ENCODE measurements around the gene NUDC.
"Not testable (repeated sequence)": the region's sequence is repeated elsewhere in the genome, so short reads cannot be mapped to it uniquely, and the experiment has no call there.

The NUDC gene

DNA sequence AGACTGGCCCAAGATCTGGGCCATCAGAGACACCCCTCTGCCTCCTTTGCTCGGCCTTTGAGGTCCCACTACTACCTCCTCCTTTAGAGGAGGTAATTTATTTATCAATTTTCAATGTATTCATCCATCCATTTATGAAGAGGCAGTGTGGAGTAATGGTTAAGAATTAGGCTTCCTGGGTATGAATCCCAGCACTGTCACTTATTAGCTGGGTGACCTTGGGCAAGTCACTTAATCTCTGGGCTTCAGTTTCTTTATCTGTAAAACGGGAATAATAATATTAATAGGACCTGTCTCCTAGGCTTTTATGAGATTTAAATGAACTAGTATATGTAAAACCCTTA lies 9.4 kb upstream of the NUDC start:
- DNase-seq: no peak

DNA sequence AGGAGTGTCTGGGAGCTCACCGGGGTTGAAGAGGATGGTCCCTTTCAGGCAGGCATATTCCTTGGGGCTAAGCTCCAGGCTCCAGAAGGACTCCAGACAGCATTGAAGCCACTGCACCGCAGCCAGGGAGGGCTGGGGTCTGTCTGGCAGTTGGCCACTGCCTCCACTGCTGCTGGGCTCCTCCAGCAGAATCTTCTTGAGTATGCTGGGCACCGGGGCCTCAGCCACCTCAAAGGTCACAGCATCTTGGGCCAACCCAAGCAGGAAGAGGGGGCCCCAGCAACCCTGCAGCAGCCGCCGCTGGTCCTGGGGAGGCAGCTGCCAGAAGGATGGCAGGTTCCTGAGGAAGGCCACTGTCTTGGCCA lies 8.2 kb upstream of the NUDC start:
- no peak for DNase-seq

DNA sequence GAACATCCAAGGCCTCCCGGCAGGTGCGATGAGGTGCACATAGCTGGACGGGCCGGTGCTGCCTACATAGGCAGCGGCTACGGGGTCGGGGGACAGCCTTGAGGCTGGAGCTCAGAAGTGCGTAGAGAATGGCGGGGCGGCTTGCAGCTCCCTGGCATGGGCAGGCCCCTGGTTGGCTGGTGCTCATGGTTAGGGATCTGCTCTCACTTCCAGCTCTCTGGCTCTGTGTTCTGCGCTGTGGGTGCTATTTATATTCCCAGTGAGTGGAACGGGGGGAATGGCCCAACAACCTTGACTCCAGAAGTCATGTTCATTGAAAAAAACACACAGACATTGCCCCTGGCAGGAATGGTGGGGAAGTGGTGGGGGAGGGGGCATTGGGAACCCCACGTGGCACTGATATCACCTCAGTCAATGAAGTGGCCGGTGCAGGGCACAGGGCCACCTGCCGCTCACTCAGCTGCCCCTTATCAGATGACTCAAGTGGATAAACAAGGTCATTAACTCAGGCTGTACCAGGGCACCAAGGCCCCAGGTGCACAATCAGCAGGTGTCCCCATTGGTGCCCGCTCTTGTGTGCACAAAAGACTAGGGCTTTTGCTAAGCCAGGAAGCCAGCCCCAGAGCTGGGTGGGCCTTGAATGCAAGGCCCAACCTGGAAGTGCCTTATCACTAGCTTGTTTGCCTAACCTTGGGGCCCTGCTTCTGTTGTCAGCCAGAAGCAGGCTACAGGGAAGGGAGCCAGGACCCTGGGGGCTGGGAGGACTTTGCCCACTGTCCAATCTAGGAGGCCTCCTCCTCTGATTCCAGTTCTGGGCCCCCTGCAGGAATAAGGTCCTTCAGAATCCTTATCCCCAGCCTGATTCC lies 7.6 kb upstream of the NUDC start, which contains the start of gene NR0B2:
NR0B2 (minus strand) TSS at position 222 of the 866 bp plus-strand sequence; CDS start at position 187, 35 bp downstream.
- no peak for DNase-seq

DNA sequence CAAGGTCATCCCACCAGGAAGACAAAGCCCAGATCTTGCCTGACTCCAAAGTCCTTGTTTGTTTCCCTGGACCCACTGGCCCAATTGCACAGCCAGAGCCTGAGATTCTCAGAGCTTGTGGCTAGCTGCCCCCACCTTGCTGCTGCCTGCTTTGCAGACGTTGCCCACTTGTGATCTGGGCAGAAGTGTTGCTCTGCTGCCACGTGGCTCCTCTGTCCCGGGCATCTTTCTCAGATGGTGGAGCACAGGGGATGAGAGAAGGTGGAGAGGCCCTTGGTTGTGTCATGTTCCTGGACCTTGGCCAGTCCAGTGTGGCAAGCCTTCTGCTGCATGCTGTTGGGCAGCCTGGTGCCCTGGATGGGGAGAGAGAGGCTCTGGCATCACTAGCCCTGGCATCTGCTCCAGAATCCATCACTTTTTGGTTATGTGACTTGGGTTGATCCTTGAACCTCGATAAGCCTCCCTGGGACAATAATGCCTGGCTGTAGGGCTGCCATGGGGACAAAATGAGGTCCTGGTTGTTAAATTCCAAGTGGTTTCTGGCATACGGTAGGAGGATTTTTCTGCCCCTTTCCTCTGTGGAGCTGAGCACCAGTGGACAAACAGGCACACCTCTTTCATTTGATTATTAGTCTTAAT lies 6.2 kb upstream of the NUDC start:
- no peak for DNase-seq

DNA sequence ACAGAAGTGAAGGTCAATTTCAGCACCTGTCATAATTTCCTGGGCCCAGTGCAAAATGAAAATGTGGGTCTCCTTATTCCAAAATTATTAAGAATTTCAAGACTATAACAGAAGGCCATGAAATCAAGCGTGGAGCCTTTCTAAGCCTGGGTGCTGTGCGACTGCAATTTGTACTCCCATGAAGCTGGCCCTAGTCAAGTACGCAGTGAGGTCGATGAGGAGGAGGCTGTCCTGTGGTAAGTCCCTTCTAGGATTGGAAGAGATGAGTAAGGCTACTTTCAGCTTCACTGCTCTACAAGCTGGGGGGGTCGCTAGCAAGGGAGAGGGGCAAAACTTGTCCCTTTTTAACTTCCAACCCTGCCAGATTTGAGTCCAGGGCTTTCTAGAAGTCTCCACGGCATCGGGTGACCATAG lies 410 bp upstream of the NUDC start:
- DNase-seq: no peak

DNA sequence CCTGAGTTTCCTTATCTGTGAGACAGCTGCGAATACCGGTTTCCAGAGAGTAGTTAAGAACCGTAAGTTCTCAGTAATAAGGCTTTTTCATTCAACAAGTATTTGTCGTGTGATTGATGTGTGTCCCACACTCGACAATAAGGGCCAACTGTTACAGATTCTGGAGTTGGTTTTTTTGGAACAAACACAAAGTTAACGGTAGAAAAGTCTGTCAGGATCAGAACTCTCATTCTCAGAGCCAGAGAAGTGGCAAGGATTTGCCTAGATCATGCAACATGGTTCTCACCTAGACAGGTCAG lies 837 bp downstream of the NUDC start:
- DNase-seq: no peak

DNA sequence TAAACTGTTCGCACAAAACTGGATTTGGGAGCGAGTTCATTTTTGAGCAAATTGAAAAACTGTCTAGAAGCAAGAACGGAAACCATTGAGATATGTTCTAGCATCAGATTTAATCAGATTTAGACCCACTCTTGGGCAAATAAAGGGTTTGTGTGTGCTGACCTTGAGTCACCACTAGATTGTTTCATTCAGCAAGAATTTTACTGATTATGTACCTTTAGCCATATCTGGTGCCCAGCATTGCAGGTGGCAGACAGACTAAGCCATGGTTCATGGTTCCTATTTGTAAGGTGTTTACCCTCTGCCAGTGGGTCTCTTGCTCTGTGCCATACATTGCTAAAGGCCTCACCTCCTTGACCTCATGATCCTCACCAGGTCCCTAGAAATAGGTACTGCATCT lies 1.4 kb downstream of the NUDC start:
- DNase-seq: no peak

DNA sequence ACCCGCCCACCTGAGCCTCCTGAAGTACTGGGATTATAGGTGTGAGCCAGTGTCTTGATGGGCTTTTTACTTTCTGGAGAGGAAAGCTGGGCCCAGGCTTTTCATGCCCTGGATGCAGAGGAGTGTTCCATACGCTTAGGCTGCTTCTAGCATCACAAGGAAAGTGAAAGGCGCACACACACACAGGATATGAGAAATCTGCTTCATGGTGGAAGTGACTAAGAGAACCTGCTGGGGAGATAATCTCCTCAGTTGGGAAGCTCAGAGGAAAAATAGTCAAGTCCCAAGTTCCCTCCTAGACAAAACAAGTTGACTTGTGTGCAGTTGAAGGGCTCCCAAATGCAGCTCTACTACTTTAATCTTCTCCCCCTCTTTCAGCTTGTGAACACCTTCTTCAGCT lies 2.2 kb downstream of the NUDC start:
- DNase-seq: no peak

DNA sequence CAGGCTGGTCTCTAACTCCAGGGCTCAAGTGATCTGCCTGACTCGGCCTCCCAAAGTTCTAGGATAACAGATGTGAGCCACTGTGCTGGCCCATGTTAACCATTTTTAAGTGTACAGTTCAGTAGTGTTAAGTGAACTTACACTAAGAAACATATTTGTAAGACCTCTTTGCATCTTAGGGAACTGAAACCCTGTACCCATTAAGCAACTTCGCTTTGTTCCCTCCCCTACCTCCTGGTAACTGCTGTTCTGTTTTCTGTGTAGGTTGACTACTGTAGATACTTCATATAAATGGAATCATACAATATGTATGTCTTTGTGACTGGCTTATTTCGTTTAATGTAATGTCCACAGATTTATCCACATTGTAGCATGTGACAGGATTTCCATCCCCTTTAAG lies 11.0 kb downstream of the NUDC start:
- DNase-seq: no peak

DNA sequence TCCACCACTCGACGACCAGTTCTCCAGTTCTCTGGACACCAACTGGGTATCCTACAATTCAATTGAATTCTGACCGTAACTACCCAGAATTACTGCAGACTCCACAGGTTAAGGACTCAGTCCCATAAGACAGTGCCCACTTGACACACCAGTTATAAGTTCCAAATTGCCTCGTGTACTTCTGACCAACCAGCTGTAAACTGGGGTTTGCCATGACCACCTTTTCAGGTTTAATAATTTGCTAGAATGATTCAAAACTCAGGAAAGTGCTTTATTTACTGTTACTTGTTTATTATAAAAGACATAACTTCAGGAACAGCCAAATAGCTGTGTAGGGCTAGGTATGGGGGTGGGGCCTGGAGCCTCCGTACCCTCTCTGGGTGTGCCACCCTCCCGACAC lies 15.3 kb downstream of the NUDC start:
- DNase-seq: no peak

DNA sequence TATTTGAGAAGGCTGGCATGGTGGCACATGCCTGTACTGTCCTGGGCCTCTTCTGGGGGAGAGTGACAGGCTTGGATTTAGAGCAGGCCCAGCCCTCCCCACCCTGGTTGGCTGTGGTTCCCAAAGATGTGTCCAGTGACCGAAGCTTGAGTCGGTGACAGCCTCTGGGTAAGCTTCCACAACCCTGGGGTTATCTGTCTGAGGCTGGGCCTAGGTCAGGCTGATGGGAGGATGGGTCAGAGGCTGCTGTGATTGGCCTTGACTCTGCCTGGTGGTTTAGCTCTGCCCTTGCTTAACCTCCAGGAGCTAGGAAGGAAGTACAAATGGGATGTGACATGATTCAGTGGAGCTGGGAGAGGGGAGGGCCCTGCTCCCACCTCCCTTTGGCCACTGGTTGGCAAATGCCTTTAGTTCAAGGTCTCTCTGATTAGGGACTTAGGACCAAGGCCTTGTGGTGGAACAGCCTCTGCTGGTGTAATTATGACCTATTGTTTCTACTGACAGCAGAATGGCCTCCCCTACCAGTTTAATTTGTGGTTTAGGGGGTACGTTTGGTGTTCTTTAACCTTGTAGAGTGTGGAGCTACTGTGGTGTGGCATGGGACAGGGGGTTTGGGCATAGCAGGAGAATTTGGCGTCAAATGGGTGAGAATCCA lies 16.6 kb downstream of the NUDC start:
- DNase-seq: no peak

DNA sequence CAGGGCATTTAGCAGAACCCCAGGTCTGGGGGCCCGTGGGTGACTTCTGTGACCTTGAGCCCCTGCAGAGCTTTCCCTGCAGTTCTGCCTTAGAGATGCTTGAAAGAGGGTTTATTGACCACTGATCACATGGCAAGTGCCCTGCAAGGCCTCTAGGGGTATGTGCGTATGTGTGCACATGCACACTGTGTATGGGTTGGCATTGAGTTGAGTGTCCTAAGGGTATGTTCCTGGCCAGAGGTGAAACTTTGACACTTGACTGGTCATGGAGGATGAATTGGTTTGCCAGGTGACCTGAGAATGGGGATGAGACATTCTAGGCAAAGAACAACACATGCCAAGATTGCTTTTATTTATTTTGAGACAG lies 17.1 kb downstream of the NUDC start:
- no peak for DNase-seq

DNA sequence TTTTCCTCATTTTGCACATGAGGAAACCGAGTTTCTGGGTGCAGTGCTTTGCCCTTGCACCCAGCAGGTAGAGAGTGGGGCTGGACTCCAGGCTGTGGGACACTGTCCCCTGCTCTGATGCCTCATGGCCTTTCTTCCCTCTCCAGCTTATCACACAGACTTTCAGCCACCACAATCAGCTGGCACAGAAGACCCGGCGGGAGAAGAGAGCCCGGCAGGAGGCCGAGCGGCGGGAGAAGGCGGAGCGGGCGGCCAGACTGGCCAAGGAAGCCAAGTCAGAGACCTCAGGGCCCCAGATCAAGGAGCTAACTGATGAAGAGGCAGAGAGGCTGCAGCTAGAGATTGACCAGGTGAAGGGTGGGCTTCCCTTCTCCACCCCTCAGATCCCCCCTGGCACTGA lies 19.8 kb downstream of the NUDC start:
- no peak for DNase-seq

DNA sequence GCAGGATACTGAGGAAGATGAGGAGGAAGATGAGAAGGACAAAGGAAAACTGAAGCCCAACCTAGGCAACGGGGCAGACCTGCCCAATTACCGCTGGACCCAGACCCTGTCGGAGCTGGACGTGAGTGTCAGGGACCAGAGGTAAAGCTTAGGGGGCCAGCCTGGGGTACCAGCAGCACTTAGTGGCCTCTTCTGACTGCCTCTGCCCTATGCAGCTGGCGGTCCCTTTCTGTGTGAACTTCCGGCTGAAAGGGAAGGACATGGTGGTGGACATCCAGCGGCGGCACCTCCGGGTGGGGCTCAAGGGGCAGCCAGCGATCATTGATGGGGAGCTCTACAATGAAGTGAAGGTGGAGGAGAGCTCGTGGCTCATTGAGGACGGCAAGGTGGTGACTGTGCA lies 21.1 kb downstream of the NUDC start:
- DNase-seq: no peak

DNA sequence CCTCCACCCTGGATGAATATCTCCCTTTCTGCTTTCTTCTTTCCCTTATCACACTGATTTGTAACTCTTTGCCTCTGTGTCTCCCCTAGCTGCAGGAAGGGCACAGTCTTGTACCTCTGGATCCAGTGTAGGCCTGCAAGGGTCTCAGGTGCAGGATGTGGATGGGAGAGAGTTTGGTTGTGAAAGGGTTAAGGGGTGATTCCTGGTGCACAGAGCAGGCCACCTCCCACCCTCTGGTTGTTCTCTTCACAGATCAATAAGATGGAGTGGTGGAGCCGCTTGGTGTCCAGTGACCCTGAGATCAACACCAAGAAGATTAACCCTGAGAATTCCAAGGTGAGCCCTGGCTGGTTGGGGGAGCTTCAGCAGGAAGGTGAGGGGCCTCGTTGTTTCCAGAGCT lies 23.6 kb downstream of the NUDC start:
- no peak for DNase-seq

DNA sequence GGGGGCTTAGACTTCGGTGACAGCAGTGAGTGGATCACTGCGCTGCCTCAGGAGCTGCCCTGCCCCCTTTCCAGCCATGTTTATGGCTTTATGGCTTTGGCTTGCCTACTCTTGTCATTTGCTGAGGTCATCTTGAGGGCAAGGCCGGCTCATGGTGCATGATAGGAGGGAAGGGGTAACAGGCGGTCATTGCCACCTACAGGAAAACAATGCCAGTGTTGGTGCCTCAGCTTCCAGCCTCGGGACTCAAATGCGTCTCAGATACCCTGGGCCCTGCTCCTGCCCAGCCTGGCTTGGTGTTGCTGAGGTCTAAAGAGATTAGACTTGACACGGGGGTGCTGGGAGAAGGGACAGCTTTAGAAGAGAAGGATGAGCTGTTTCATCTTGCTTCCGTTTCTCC lies 24.2 kb downstream of the NUDC start:
- DNase-seq: no peak

DNA sequence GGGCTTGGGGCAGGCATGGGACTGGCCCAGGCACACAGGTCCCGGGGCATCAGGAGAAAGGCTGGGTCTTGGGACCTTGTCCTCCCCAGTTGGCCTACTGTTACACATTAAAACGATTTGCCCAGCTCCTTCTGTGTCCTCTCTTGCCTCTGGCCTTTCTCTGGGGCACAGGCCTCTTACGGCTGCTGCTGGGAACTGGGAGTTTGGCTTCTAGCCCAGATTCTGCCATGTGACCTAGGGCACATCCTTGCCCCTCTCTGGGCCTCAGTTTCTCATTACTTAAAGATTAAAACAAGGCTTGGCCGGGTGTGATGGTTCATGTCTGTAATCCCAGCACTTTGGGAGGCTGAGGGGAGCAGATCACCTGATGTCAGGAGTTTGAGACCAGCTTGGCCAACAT lies 24.7 kb downstream of the NUDC start:
- DNase-seq: no peak

DNA sequence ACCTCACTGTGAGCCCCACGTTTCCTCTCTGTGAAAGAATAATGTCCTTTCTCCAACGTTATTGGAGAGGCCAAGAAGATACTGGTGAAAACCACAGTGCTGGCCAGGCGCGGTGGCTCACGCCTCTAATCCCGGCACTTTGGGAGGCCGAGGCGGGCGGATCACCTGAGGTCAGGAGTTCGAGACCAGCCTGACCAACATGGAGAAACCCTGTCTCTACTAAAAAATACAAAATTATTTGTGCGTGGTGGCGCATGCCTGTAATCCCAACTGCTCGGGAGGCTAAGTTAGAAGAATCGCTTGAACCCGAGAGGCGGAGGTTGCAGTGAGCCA lies 27.1 kb downstream of the NUDC start:
- not testable (repeated sequence) for DNase-seq

DNA sequence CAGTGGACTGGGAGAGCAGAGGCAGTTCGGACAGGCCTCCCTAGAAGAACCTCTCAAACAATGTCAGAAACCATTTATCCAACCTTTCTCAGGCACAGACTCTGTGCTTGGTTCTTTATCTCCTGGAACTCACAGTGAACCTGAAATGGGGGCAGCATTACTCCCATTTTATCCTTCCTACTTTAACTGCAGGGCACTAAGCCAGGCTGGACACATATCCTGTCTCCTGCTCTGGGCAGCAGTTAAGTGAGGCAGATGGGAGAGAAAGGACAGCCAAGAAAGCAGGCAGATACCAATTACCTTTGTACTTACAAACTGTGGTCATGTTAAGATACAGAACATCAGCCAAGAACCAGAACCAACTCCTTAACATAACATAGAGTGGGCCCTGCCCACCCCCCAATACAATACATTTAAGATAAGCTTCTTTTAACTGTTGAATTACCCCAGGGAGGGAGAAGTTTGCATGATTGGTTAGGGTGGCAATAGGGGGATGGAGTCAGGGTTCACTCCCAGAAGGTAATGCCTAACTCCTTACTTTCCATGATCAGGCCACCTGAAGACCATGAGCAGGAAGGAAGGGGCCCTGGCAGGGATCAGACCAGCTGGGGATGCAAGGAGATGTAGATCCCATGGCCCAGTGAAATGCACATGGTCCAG lies 27.9 kb downstream of the NUDC start:
- no peak for DNase-seq

DNA sequence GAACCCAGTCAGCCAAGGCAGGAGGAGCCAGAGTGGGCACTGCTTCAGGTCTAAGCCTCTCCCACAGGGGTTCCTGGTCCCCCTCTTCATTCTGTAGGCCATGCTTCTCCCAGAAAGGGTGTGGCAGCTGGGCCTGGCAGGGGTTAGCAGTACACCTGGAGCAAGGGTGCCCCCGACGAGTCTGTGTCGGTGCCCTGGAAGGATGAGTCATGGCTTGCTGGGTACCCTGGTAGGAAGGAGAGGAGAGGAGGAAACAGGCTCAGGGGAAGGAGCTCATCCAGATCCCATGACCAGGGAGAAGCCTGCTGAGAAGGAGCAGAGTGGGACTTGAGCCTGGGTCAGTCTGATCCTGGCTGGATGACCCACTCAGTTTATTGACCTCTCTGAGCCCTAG lies 28.4 kb downstream of the NUDC start:
- no peak for DNase-seq

DNA sequence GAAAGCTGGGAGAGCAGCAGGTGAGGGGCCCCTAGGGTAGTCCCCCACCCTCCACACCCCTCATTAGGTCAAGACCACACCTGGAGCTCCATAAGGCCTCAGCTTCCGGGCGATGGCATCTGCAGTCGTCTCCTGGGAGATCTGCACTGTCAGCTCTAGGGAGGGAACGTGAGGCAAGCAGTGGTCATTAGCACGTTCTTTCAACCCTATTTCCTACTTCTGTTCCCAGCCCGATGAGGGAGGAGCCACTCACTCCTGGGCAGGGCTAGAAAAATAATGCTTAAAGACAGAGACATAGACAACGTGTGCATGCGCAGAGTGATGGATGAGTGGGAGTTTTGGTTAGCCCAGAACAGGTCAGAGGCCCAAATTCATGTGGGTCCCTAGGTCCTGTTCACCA lies 29.1 kb downstream of the NUDC start:
- DNase-seq: no peak

DNA sequence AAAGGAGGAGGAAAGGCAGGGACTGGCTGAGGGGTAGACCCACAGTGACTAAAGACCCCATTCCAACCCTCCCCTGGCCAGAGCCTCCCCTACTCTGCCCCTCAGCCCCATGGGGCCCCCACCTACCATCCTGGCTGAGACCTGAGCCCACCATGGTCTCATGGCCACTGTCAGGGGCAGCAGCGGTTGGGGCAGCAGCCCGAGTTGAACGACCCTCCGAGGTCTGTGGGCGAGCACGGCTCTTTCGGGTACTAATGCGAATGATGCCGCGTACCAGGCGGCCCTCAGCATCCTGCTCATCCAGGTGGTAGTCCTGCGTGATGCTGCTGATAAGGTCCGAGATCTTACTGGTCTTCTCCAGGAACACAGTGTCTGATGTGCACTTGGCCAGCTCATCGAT lies 29.7 kb downstream of the NUDC start:
- DNase-seq: no peak

DNA sequence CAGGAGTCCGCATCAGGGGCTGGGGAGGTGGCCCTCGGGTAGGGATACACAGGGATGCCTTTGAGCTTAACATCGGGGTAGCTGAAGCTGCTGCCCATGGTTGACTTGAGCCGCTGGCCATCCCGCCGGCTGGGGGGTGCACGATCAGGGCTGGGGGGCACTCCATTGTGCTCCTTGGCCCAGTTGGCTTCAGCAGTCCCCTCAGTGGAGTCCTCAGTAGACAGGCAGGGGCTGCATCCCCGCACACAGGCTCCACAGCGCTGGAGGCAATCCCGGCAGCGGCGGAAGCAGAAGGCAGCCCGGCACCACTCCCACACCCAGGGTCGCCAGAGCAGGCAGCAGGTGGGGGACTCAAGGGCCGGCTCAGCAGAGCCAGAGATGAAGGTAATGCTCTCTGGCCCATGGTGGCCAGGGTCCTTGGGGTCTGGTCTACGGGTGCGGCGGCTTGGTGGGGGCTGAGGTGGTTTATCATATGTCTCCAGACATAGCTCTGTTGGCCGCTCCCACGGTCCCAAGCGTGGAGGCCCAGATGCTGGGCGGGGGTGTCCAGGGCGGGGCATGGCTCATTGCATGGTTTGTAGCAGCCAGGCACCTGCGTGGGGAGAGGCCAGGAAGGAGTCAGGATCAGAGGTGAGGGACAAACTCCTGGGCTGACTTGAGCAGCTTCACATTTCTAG lies 30.4 kb downstream of the NUDC start:
- no peak for DNase-seq

DNA sequence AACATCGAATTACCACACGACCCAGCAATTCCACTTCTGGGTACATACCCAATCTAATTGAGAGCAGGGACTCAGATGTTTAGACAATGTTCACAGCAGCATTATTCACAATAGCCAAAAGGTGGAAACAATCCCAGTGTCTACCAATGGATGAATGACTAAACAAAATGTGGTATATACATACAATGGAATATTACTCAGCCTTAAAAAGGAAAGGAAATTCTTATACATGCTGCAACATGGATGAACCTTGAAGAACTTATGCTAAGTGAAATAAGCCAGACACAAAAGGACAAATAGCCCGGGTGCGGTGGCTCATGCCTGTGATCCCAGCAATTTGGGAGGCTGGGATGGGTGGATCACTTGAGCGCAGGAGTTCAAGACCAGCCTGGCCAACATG lies 31.8 kb downstream of the NUDC start:
- no peak for DNase-seq

All from CD4-positive, alpha-beta T cell treated with Interleukin-10 for 1 hour (primary cell).